Naive thymus-derived CD4-positive, alpha-beta T cell (primary cell): ENCODE results near the gene PFN3. TPM values are rescaled to one million over a fixed set of nuclear protein-coding genes. Genes with fewer than 3 reads are reported as not detected.

Source experiments
- ATAC-seq: fragments of 150-1000 bp; cut with Tn5 transposase; 2 replicates; pipeline ENCODE4 v1.10.0; 2021; ENCODE audit warnings: mild to moderate bottlenecking, moderate library complexity
- CTCF ChIA-PET: fragments of 350-600 bp; sonication (Branson Sonifier 250); formaldehyde crosslinking; loops from one replicate; lab custom pipeline; 2021; ENCODE audit warnings: antibody characterized with exemption; lab: Charles Lee
- POLR2A ChIA-PET: fragments of 350-600 bp; sonication (Branson Sonifier 250); formaldehyde crosslinking; loops from one replicate; lab custom pipeline; 2021; ENCODE audit warnings: antibody characterized with exemption, inconsistent platforms; lab: Charles Lee
- DNase-seq, 9 donors: peaks; one replicate each; pipeline versions ENCODE4 v3.0.0 to v3.0.0-alpha.2; 2020 to 2022; ENCODE audit warnings: mixed read lengths in 1 of 9
- H3K27ac ChIP-seq: one replicate; pipeline ENCODE4 v1.7.0; 2013; ENCODE audit warnings: mild to moderate bottlenecking, low read depth, low read length, moderate library complexity
- H3K27me3 ChIP-seq, 2 donors: one replicate each; pipeline ENCODE4 v1.7.0; 2013; ENCODE audit warnings: low read length in 2 of 2, mild to moderate bottlenecking in 2 of 2, moderate library complexity in 2 of 2; ENCODE audit not compliant: control insufficient read depth in 2 of 2, insufficient read depth in 2 of 2
- H3K36me3 ChIP-seq, 3 experiments: 1 replicate in 2 of 3; 2 replicates in 1 of 3; pipeline ENCODE4 v1.7.0; 2013; ENCODE audit warnings: low read length in 3 of 3, mild to moderate bottlenecking in 3 of 3, moderate library complexity in 1 of 3; ENCODE audit not compliant: insufficient read depth in 3 of 3, control insufficient read depth in 2 of 3
- H3K4me1 ChIP-seq, 2 donors: one replicate each; pipeline ENCODE4 v1.7.0; 2013; ENCODE audit warnings: low read length in 2 of 2, mild to moderate bottlenecking in 2 of 2, moderate library complexity in 1 of 2; ENCODE audit not compliant: control insufficient read depth in 2 of 2, insufficient read depth in 2 of 2
- H3K4me3 ChIP-seq: 2 replicates; pipeline ENCODE4 v1.7.0; 2013; ENCODE audit warnings: mild to moderate bottlenecking, low read length
- H3K9me3 ChIP-seq, 3 experiments: 1 replicate in 2 of 3; 2 replicates in 1 of 3; pipeline ENCODE4 v1.7.0; 2013; ENCODE audit warnings: low read length in 3 of 3; ENCODE audit not compliant: control insufficient read depth in 2 of 3
- H3K27ac Mint-ChIP-seq, 9 donors: one replicate each; pipeline ENCODE4 v1.8.0; 2020 to 2022; ENCODE audit warnings: mixed read lengths in 9 of 9, mild to moderate bottlenecking in 8 of 9, moderate library complexity in 5 of 9, inconsistent platforms in 2 of 9
- H3K27me3 Mint-ChIP-seq, 5 donors: one replicate each; pipeline ENCODE4 v1.8.0; 2021 to 2022; ENCODE audit warnings: mixed read lengths in 5 of 5, mild to moderate bottlenecking in 1 of 5
- H3K36me3 Mint-ChIP-seq, 5 donors: one replicate each; pipeline ENCODE4 v1.8.0; 2020 to 2022; ENCODE audit warnings: mixed read lengths in 5 of 5, mild to moderate bottlenecking in 3 of 5, inconsistent platforms in 1 of 5
- H3K4me1 Mint-ChIP-seq, 7 donors: one replicate each; pipeline ENCODE4 v1.8.0; 2020 to 2022; ENCODE audit warnings: mixed read lengths in 7 of 7, mild to moderate bottlenecking in 3 of 7, inconsistent platforms in 1 of 7
- H3K4me3 Mint-ChIP-seq, 10 donors: one replicate each; pipeline ENCODE4 v1.8.0; 2020 to 2022; ENCODE audit warnings: mild to moderate bottlenecking in 10 of 10, mixed read lengths in 10 of 10, moderate library complexity in 6 of 10, inconsistent platforms in 2 of 10
- H3K9me3 Mint-ChIP-seq, 11 donors: one replicate each; pipeline ENCODE4 v1.8.0; 2020 to 2022; ENCODE audit warnings: mixed read lengths in 11 of 11, mild to moderate bottlenecking in 4 of 11, inconsistent platforms in 1 of 11, moderate library complexity in 1 of 11
- intact Hi-C, 2 donors: fragments of 100-400 bp; cut with micrococcal nuclease; formaldehyde crosslinking; loops; one replicate each; pipeline ENCODE4 v1.15.1; 2023
- polyA plus RNA-seq, 2 donors: library from polyadenylated mRNA; unstranded; fragments of 300-500 nt; fragmentation: Illumina TruSeq; gene quantifications; one replicate each; pipeline ENCODE4 v1.2.3, GENCODE V29; 2021
- total RNA-seq, 6 experiments: library from RNA in 5 of 6; stranded (reverse) in 5 of 6; gene quantifications; 1 replicate in 5 of 6; 2 replicates in 1 of 6; pipeline ENCODE4 v1.2.3 and lab custom pipeline; 2021 to 2026

Gene PFN3
- total and polyA plus RNA-seq, 7 experiments from 2014 or later: not detected

- H3K4me3 Mint-ChIP-seq: peak overlapping the region in 5 of 10 donors; percentile 23 to 64 (median 40)
- Histone ChIP-seq H3K27me3 (no peaks in the 10 kb centered on the region), H3K4me1 (peaks cover 35 to 48% of the 10 kb centered on the region in 2 donors), H3K9me3 (no peaks in the 10 kb centered on the region), H3K27ac (no peak overlapping the region), H3K36me3 (peaks cover 0 to 22% (median 5%) of the 10 kb centered on the region in 3 experiments), H3K4me3 (no peak overlapping the region)
- H3K9me3 Mint-ChIP-seq: peaks cover 0 to 14% (median 0%) of the 10 kb centered on the region in 11 donors
- H3K27ac Mint-ChIP-seq: peak overlapping the region in 6 of 9 donors; percentile 12 to 92 (median 62)
- POLR2A ChIA-PET: interaction anchor here (1.0 to 8.7 kb wide), 2 partner anchors 10 to 17 kb away, joined by 3 to 123 read pairs; no protein-coding TSS in a partner anchor
- peaks cover 0 to 26% (median 8%) of the 10 kb centered on the region in 5 donors for H3K36me3 Mint-ChIP-seq
- ATAC-seq (no peak), DNase-seq (no peak)
- no peaks in the 10 kb centered on the region for H3K27me3 Mint-ChIP-seq
- peaks cover 60 to 80% (median 69%) of the 10 kb centered on the region in 7 donors for H3K4me1 Mint-ChIP-seq
- intact Hi-C loops: loop anchor here (5.0 kb wide), 4 partner anchors 222 to 817 kb away; partner anchors contain the start of genes NSD1 (in 1 of the 2), RNF44 (in 1 of the 2), TMED9 (in 1 of the 2) and ZNF346 (in 1 of the 2)
- CTCF ChIA-PET: interaction anchor here (0.6 to 2.1 kb wide), 3 partner anchors 11 to 743 kb away, joined by 3 to 6 read pairs (median 5); no protein-coding TSS in a partner anchor
Observed at GRCh38 chr5:177354711-177355110, 45.8 kb downstream of the PFN3 start.

GRCh38 chr5:177354256-177354655 lies 46.2 kb downstream of the PFN3 start:
- Mint-ChIP-seq H3K36me3 (peaks cover 0 to 24% (median 10%) of the 10 kb centered on the region in 5 donors), H3K9me3 (peaks cover 0 to 14% (median 0%) of the 10 kb centered on the region in 11 donors), H3K27me3 (no peaks in the 10 kb centered on the region), H3K27ac (peak overlapping the region in 6 of 9 donors; percentile 8 to 92 (median 54)), H3K4me1 (peaks cover 60 to 80% (median 69%) of the 10 kb centered on the region in 7 donors), H3K4me3 (peak overlapping the region in 1 of 10 donors; percentile 30)
- POLR2A ChIA-PET: interaction anchor here (1.0 to 8.7 kb wide), 2 partner anchors 11 to 18 kb away, joined by 3 to 123 read pairs; no protein-coding TSS in a partner anchor
- no peaks in the 10 kb centered on the region for H3K27me3 ChIP-seq
- ATAC-seq: no peak
- no peaks in the 10 kb centered on the region for H3K9me3 ChIP-seq
- peaks cover 0 to 26% (median 5%) of the 10 kb centered on the region in 3 experiments for H3K36me3 ChIP-seq
- CTCF ChIA-PET: interaction anchor here (0.6 kb wide), 1 partner anchor 743 kb away, joined by 3 read pairs; no protein-coding TSS in a partner anchor
- H3K4me1 ChIP-seq: peaks cover 35 to 48% of the 10 kb centered on the region in 2 donors
- intact Hi-C loops: loop anchor here (5.0 kb wide), 3 partner anchors 222 to 817 kb away; partner anchors contain the start of genes NSD1 (in 1 of the 2), RNF44 (in 1 of the 2) and ZNF346 (in 1 of the 2)
- DNase-seq: no peak
- H3K27ac ChIP-seq: no peak overlapping the region
- no peak overlapping the region for H3K4me3 ChIP-seq

GRCh38 chr5:177353093-177353492 lies 47.4 kb downstream of the PFN3 start:
- Mint-ChIP-seq H3K9me3 (peaks cover 0 to 14% (median 0%) of the 10 kb centered on the region in 11 donors), H3K4me1 (peaks cover 56 to 78% (median 68%) of the 10 kb centered on the region in 7 donors), H3K36me3 (peaks cover 4 to 24% (median 10%) of the 10 kb centered on the region in 5 donors), H3K27ac (no peak overlapping the region), H3K4me3 (peak overlapping the region in 6 of 10 donors; percentile 10 to 49 (median 34)), H3K27me3 (no peaks in the 10 kb centered on the region)
- Histone ChIP-seq H3K4me3 (no peak overlapping the region), H3K9me3 (no peaks in the 10 kb centered on the region), H3K27ac (no peak overlapping the region), H3K36me3 (peaks cover 0 to 24% (median 5%) of the 10 kb centered on the region in 3 experiments), H3K4me1 (peaks cover 32 to 49% of the 10 kb centered on the region in 2 donors), H3K27me3 (no peaks in the 10 kb centered on the region)
- CTCF ChIA-PET: interaction anchor here (0.6 to 3.4 kb wide), 4 partner anchors 13 to 37 kb away, joined by 3 to 14 read pairs (median 8); no protein-coding TSS in a partner anchor
- ATAC-seq (no peak), DNase-seq (no peak)
- POLR2A ChIA-PET: interaction anchor here (0.7 to 2.4 kb wide), 2 partner anchors 8 to 16 kb away, joined by 6 to 28 read pairs; no protein-coding TSS in a partner anchor
- intact Hi-C loops: loop anchor here (5.0 kb wide), 3 partner anchors 221 to 816 kb away; partner anchors contain the start of genes NSD1 (in 1 of the 2), RNF44 (in 1 of the 2) and ZNF346 (in 1 of the 2)

- ChIA-PET CTCF (interaction anchor here (0.6 to 3.4 kb wide), 7 partner anchors 8 to 1053 kb away, joined by 3 to 14 read pairs (median 4); no protein-coding TSS in a partner anchor), POLR2A (interaction anchor here (0.6 to 2.4 kb wide), 17 partner anchors 9 to 217 kb away, joined by 3 to 28 read pairs (median 4); partner anchors contain the start of genes PDLIM7, PRELID1 and RAB24)
- Mint-ChIP-seq H3K27me3 (no peaks in the 10 kb centered on the region), H3K9me3 (peaks cover 0 to 14% (median 0%) of the 10 kb centered on the region in 11 donors), H3K4me3 (peak within 1 kb of the TSS; percentile 93 to 99 (median 98)), H3K4me1 (peaks cover 56 to 79% (median 69%) of the 10 kb centered on the region in 7 donors), H3K27ac (peak within 1 kb of the TSS; percentile 93 to 100 (median 99)), H3K36me3 (peaks cover 4 to 21% (median 7%) of the 10 kb centered on the region in 5 donors)
- no peaks in the 10 kb centered on the region for H3K9me3 ChIP-seq
- H3K4me3 ChIP-seq: peak within 1 kb of the TSS; percentile 91
- H3K27me3 ChIP-seq: no peaks in the 10 kb centered on the region
- peaks cover 31 to 46% of the 10 kb centered on the region in 2 donors for H3K4me1 ChIP-seq
- peaks cover 0 to 30% (median 5%) of the 10 kb centered on the region in 3 experiments for H3K36me3 ChIP-seq
- H3K27ac ChIP-seq: peak within 1 kb of the TSS; percentile 95
- peak; percentile 99 for ATAC-seq
- intact Hi-C loops: loop anchor here (1.0 to 5.0 kb wide), 11 partner anchors 11 to 963 kb away; partner anchors contain the start of genes RNF44 (in 2 of the 2), GRK6 (in 1 of the 2), HIGD2A (in 1 of the 2) and NOP16 (in 1 of the 2)
- peak; percentile 74 to 95 (median 93) for DNase-seq
Observed at GRCh38 chr5:177351392-177352329, 48.8 kb downstream of the PFN3 start, which contains the start of gene LMAN2. Gene LMAN2 (minus strand): TSS chr5:177351668. CDS start chr5:177351647, 21 bp downstream.

GRCh38 chr5:177350776-177351391 lies 49.6 kb downstream of the PFN3 start:
- ChIA-PET CTCF (interaction anchor here (1.0 to 3.4 kb wide), 5 partner anchors 9 to 104 kb away, joined by 3 to 13 read pairs (median 4); no protein-coding TSS in a partner anchor), POLR2A (interaction anchor here (0.6 to 2.4 kb wide), 14 partner anchors 10 to 336 kb away, joined by 3 to 28 read pairs (median 4); no protein-coding TSS in a partner anchor)
- no peaks in the 10 kb centered on the region for H3K27me3 Mint-ChIP-seq
- Histone ChIP-seq H3K9me3 (no peaks in the 10 kb centered on the region), H3K27ac (peak overlapping the region; percentile 95), H3K36me3 (peaks cover 0 to 36% (median 5%) of the 10 kb centered on the region in 3 experiments), H3K27me3 (no peaks in the 10 kb centered on the region), H3K4me3 (peak overlapping the region; percentile 91), H3K4me1 (peaks cover 29 to 39% of the 10 kb centered on the region in 2 donors)
- H3K27ac Mint-ChIP-seq: peak overlapping the region; percentile 93 to 100 (median 99)
- peaks cover 54 to 79% (median 69%) of the 10 kb centered on the region in 7 donors for H3K4me1 Mint-ChIP-seq
- DNase-seq (no peak), ATAC-seq (no peak)
- H3K36me3 Mint-ChIP-seq: peaks cover 4 to 22% (median 7%) of the 10 kb centered on the region in 5 donors
- H3K4me3 Mint-ChIP-seq: peak overlapping the region; percentile 93 to 99 (median 98)
- peaks cover 0 to 14% (median 0%) of the 10 kb centered on the region in 11 donors for H3K9me3 Mint-ChIP-seq
- intact Hi-C loops: loop anchor here (1.0 to 5.0 kb wide), 11 partner anchors 11 to 962 kb away; partner anchors contain the start of genes RNF44 (in 2 of the 2), GRK6 (in 1 of the 2), HIGD2A (in 1 of the 2) and NOP16 (in 1 of the 2)
